ENCODE data around the gene MAML3. TPM values are rescaled to one million over a fixed set of nuclear protein-coding genes. Genes with fewer than 3 reads are reported as not detected.

Gene MAML3
- total and polyA plus RNA-seq, 2 experiments from 2014 or later = 1.7 to 6.5 TPM

GRCh38 chr4:140163029-140163810 is 9.2 kb upstream of the MAML3 start:
- Mint-ChIP-seq H3K27ac (no peak overlapping the region), H3K9me3 (no peaks in the 10 kb centered on the region; the same call in 1 of the 3 replicates), H3K27me3 (ENCODE audit: insufficient read depth, low read depth, poor library complexity) (peaks cover 1% of the 10 kb centered on the region), H3K36me3 (ENCODE audit: low read depth) (no peaks in the 10 kb centered on the region), H3K4me3 (no peak overlapping the region), H3K4me1 (no peaks in the 10 kb centered on the region; the same call in 2 of the 3 replicates)
- Histone ChIP-seq H3K79me2 (replicated peaks; ENCODE audit: insufficient read depth) (no peaks in the 10 kb centered on the region), H2AFZ (peak overlapping the region; percentile 17; the same call in 1 of the 2 replicates), H3K9me2 (ENCODE audit: insufficient read depth) (no peaks in the 10 kb centered on the region), H3K4me3 (no peak overlapping the region), H4K20me1 (replicated peaks; ENCODE audit: insufficient read depth) (no peaks in the 10 kb centered on the region), H3K4me2 (no peak overlapping the region), H3F3A (replicated peaks; ENCODE audit: low read depth) (no peaks in the 10 kb centered on the region), H3K27ac (ENCODE audit: low read depth) (no peak overlapping the region), H3K4me1 (ENCODE audit: insufficient read depth) (no peaks in the 10 kb centered on the region), H3K36me3 (ENCODE audit: insufficient read depth) (no peaks in the 10 kb centered on the region), H3K27me3 (ENCODE audit: insufficient read depth) (no peaks in the 10 kb centered on the region)
- DNase-seq (ENCODE audit: low spot score) = no peak
- no peak for ATAC-seq
- TF ChIP-seq POLR2AphosphoS5 (IDR thresholded peaks at IDR 0.05; ENCODE audit: low read depth) (no peak), ETS1 (IDR thresholded peaks at IDR 0.05) (no peak), CREB1 (CRISPR knock-in tag; IDR thresholded peaks at IDR 0.05; ENCODE audit: low read depth) (no peak), STAT1 (IDR thresholded peaks at IDR 0.05; ENCODE audit: unreplicated experiment) (no peak), JUNB (IDR thresholded peaks at IDR 0.05; ENCODE audit: unreplicated experiment) (no peak), ZNF114 (CRISPR knock-in tag; IDR thresholded peaks at IDR 0.05) (no peak), NANOG (IDR thresholded peaks at IDR 0.05; ENCODE audit: borderline replicate concordance) (no peak), EZH2phosphoT487 (IDR thresholded peaks at IDR 0.05; ENCODE audit: unreplicated experiment) (no peak), ZNF331 (CRISPR knock-in tag; IDR thresholded peaks at IDR 0.05; ENCODE audit: low read depth) (no peak), ZNF462 (CRISPR knock-in tag; IDR thresholded peaks at IDR 0.05) (no peak)
- TF ChIP-seq, protein P1, sequence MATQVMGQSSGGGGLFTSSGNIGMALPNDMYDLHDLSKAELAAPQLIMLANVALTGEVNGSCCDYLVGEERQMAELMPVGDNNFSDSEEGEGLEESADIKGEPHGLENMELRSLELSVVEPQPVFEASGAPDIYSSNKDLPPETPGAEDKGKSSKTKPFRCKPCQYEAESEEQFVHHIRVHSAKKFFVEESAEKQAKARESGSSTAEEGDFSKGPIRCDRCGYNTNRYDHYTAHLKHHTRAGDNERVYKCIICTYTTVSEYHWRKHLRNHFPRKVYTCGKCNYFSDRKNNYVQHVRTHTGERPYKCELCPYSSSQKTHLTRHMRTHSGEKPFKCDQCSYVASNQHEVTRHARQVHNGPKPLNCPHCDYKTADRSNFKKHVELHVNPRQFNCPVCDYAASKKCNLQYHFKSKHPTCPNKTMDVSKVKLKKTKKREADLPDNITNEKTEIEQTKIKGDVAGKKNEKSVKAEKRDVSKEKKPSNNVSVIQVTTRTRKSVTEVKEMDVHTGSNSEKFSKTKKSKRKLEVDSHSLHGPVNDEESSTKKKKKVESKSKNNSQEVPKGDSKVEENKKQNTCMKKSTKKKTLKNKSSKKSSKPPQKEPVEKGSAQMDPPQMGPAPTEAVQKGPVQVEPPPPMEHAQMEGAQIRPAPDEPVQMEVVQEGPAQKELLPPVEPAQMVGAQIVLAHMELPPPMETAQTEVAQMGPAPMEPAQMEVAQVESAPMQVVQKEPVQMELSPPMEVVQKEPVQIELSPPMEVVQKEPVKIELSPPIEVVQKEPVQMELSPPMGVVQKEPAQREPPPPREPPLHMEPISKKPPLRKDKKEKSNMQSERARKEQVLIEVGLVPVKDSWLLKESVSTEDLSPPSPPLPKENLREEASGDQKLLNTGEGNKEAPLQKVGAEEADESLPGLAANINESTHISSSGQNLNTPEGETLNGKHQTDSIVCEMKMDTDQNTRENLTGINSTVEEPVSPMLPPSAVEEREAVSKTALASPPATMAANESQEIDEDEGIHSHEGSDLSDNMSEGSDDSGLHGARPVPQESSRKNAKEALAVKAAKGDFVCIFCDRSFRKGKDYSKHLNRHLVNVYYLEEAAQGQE (IDR thresholded peaks at IDR 0.05; ENCODE audit: unreplicated experiment) = no peak
